ENCODE results near the gene SUMO3.

DNA sequence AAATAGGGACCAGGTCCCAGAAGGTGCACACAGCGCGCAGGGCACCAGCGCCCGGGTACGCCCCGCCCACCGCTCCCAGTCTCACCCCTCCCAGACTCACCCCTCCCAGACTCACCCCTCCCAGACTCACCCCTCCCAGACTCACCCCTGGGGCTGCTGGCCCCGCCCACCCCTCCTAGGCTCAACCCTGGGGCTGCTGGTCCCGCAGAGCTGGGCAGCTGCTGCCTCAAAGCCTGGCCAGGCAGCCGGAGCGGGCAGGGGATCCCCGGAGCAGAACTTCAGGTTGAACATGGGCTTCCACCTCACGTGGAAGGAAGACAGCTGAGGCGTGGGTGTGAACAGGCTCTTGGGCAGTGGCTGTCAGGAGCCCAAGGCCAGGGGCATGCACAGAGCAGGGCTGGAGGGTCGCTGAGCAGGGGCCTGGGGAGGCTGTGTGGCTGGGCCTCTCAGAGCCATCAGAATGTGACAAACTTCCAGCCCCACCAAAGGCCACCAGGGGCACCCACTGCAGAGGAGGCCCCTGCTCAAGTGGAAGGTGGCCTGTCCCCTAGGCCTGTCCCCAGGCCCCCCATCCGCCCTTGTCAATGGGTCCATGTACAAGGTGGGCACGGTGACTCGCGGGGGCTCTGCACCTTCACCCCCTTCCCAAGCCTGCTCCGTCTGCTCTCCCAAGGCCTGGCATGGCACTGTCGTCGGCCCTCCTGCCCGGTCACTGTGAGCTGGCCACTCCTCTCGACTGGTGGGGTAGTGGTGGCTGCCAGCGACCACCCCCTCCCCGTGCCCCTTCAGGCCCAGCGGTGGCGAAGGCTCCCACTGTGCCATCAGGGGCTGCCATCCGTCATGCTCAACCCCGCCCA lies 20.4 kb upstream of the SUMO3 start:
- TF ChIP-seq, protein P1, sequence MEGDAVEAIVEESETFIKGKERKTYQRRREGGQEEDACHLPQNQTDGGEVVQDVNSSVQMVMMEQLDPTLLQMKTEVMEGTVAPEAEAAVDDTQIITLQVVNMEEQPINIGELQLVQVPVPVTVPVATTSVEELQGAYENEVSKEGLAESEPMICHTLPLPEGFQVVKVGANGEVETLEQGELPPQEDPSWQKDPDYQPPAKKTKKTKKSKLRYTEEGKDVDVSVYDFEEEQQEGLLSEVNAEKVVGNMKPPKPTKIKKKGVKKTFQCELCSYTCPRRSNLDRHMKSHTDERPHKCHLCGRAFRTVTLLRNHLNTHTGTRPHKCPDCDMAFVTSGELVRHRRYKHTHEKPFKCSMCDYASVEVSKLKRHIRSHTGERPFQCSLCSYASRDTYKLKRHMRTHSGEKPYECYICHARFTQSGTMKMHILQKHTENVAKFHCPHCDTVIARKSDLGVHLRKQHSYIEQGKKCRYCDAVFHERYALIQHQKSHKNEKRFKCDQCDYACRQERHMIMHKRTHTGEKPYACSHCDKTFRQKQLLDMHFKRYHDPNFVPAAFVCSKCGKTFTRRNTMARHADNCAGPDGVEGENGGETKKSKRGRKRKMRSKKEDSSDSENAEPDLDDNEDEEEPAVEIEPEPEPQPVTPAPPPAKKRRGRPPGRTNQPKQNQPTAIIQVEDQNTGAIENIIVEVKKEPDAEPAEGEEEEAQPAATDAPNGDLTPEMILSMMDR (IDR thresholded peaks at IDR 0.05) = no peak
- TF ChIP-seq POLR2AphosphoS5 (IDR thresholded peaks at IDR 0.05) (no peak), POLR2A (IDR thresholded peaks at IDR 0.05) (no peak), EP300 (IDR thresholded peaks at IDR 0.05) (no peak)
